Stimulated activated CD4-positive, alpha-beta T cell treated with anti-CD3 and anti-CD28 coated beads, Interleukin-12 subunit alpha, Interleukin-12 subunit beta, amount 100 ng/mL, for 4 hours (primary cell): ENCODE results near the gene PEAR1.

ENCODE experiments used
- DNase-seq: peaks from one replicate; pipeline ENCODE4 v3.0.0-alpha.2; 2020

PEAR1 gene

GRCh38 chr1:156884560-156885184, 8.8 kb upstream of the PEAR1 start:
- no peak for DNase-seq

- no peak for DNase-seq
Observed at GRCh38 chr1:156885314-156885713, 8.2 kb upstream of the PEAR1 start.

GRCh38 chr1:156885880-156886355, 7.6 kb upstream of the PEAR1 start:
- no peak for DNase-seq

- DNase-seq: no peak
Observed at GRCh38 chr1:156886583-156887281, 6.8 kb upstream of the PEAR1 start.

- DNase-seq: no peak
Observed at GRCh38 chr1:156887317-156887716, 6.2 kb upstream of the PEAR1 start.

- no peak for DNase-seq
Observed at GRCh38 chr1:156887734-156888133, 5.8 kb upstream of the PEAR1 start.

- DNase-seq: peak; percentile 57
Observed at GRCh38 chr1:156889802-156890580, 3.5 kb upstream of the PEAR1 start.

- peak; percentile 87 for DNase-seq
Observed at GRCh38 chr1:156892190-156893047, 1.1 kb upstream of the PEAR1 start.

GRCh38 chr1:156894001-156894400, 483 bp downstream of the PEAR1 start:
- DNase-seq: no peak

GRCh38 chr1:156894711-156895454, 1.4 kb downstream of the PEAR1 start:
- no peak for DNase-seq

GRCh38 chr1:156895455-156895812, 1.9 kb downstream of the PEAR1 start:
- no peak for DNase-seq

- DNase-seq: no peak
Observed at GRCh38 chr1:156895927-156896326, 2.4 kb downstream of the PEAR1 start.

- DNase-seq: no peak
Observed at GRCh38 chr1:156896490-156897033, 3.0 kb downstream of the PEAR1 start.

- DNase-seq: no peak
Observed at GRCh38 chr1:156897078-156897825, 3.7 kb downstream of the PEAR1 start.

- DNase-seq: no peak
Observed at GRCh38 chr1:156898161-156898566, 4.6 kb downstream of the PEAR1 start.

GRCh38 chr1:156898971-156899664, 5.6 kb downstream of the PEAR1 start:
- DNase-seq: no peak

GRCh38 chr1:156899956-156900718, 6.6 kb downstream of the PEAR1 start:
- DNase-seq: no peak

- DNase-seq: no peak
Observed at GRCh38 chr1:156900896-156901589, 7.5 kb downstream of the PEAR1 start.

GRCh38 chr1:156901590-156901900, 8.0 kb downstream of the PEAR1 start:
- DNase-seq: no peak
